Activated naive CD8-positive, alpha-beta T cell treated with anti-CD3 and anti-CD28 coated beads for 36 hours (primary cell): Measurements from ENCODE around the gene GPN3. TPM values are rescaled to one million over a fixed set of nuclear protein-coding genes. Genes with fewer than 3 reads are reported as not detected.
A peak's percentile ranks its signal among the peaks of the same experiment; 100 is the strongest.
"Not testable (repeated sequence)": the region's sequence is repeated elsewhere in the genome, so short reads cannot be mapped to it uniquely, and the experiment has no call there.

ENCODE experiments used
- DNase-seq: peaks from one replicate; pipeline ENCODE4 v3.0.0; 2021
- H3K27ac Mint-ChIP-seq: one replicate; pipeline ENCODE4 v1.8.0; 2022; ENCODE audit warnings: mild to moderate bottlenecking, moderate library complexity, mixed read lengths
- H3K27me3 Mint-ChIP-seq: one replicate; pipeline ENCODE4 v1.8.0; 2022; ENCODE audit warnings: mild to moderate bottlenecking, mixed read lengths
- H3K36me3 Mint-ChIP-seq: one replicate; pipeline ENCODE4 v1.8.0; 2021; ENCODE audit warnings: mild to moderate bottlenecking, mixed read lengths
- H3K4me1 Mint-ChIP-seq: one replicate; pipeline ENCODE4 v1.8.0; 2021; ENCODE audit warnings: mixed read lengths
- H3K4me3 Mint-ChIP-seq: one replicate; pipeline ENCODE4 v1.8.0; 2022; ENCODE audit warnings: mild to moderate bottlenecking, moderate library complexity, mixed read lengths
- H3K9me3 Mint-ChIP-seq: one replicate; pipeline ENCODE4 v1.8.0; 2022; ENCODE audit warnings: mixed read lengths
- total RNA-seq, 2 experiments: library from RNA; stranded (reverse); gene quantifications; one replicate each; pipeline ENCODE4 v1.2.3, GENCODE V29; 2021

Gene GPN3
- 10 to 100 TPM; 60.6 to 61.8 TPM for total RNA-seq

GRCh38 chr12:110468214-110469048 lies at the start of gene GPN3, which contains the start of gene FAM216A:
TSS of gene GPN3 (minus strand) at chr12:110468257. CDS start at chr12:110468203, 54 bp downstream.
TSS of gene FAM216A (plus strand) at chr12:110468845. CDS start at chr12:110468876, 31 bp downstream.
- Mint-ChIP-seq H3K4me3 (peak within 1 kb of the TSS; percentile 96), H3K4me1 (peaks cover 31% of the 10 kb centered on the region), H3K36me3 (peaks cover 28% of the 10 kb centered on the region), H3K27ac (peak within 1 kb of the TSS; percentile 99), H3K27me3 (no peaks in the 10 kb centered on the region), H3K9me3 (no peaks in the 10 kb centered on the region)
- DNase-seq = peak; percentile 94

- Mint-ChIP-seq H3K27ac (no peak overlapping the region), H3K4me1 (no peaks in the 10 kb centered on the region), H3K27me3 (no peaks in the 10 kb centered on the region), H3K9me3 (no peaks in the 10 kb centered on the region), H3K4me3 (no peak overlapping the region), H3K36me3 (no peaks in the 10 kb centered on the region)
- no peak for DNase-seq
Observed at GRCh38 chr12:110516995-110517394, 48.9 kb upstream of the GPN3 start.

GRCh38 chr12:110514363-110514762 lies 46.3 kb upstream of the GPN3 start:
- no peak for DNase-seq
- Mint-ChIP-seq H3K36me3 (no peaks in the 10 kb centered on the region), H3K4me3 (no peak overlapping the region), H3K4me1 (no peaks in the 10 kb centered on the region), H3K27me3 (no peaks in the 10 kb centered on the region), H3K27ac (no peak overlapping the region), H3K9me3 (no peaks in the 10 kb centered on the region)

- no peaks in the 10 kb centered on the region for H3K27me3 Mint-ChIP-seq
- no peaks in the 10 kb centered on the region for H3K36me3 Mint-ChIP-seq
- no peaks in the 10 kb centered on the region for H3K4me1 Mint-ChIP-seq
- no peak overlapping the region for H3K4me3 Mint-ChIP-seq
- H3K9me3 Mint-ChIP-seq = no peaks in the 10 kb centered on the region
- no peak for DNase-seq
- H3K27ac Mint-ChIP-seq = no peak overlapping the region
Observed at GRCh38 chr12:110513842-110514241, 45.8 kb upstream of the GPN3 start.

GRCh38 chr12:110508071-110508586 lies 40.1 kb upstream of the GPN3 start:
- H3K4me3 Mint-ChIP-seq = no peak overlapping the region

GRCh38 chr12:110505332-110505731 lies 37.3 kb upstream of the GPN3 start:
- no peak overlapping the region for H3K27ac Mint-ChIP-seq
- H3K36me3 Mint-ChIP-seq = peaks cover 20% of the 10 kb centered on the region
- no peak for DNase-seq
- H3K4me1 Mint-ChIP-seq = peaks cover 12% of the 10 kb centered on the region
- H3K4me3 Mint-ChIP-seq = no peak overlapping the region
- peaks cover 4% of the 10 kb centered on the region for H3K27me3 Mint-ChIP-seq
- H3K9me3 Mint-ChIP-seq = peaks cover 7% of the 10 kb centered on the region

More at GRCh38 chr12:110508071-110508586, 40.1 kb upstream of the GPN3 start:
- no peaks in the 10 kb centered on the region for H3K9me3 Mint-ChIP-seq
- no peaks in the 10 kb centered on the region for H3K4me1 Mint-ChIP-seq
- no peaks in the 10 kb centered on the region for H3K27me3 Mint-ChIP-seq
- no peaks in the 10 kb centered on the region for H3K36me3 Mint-ChIP-seq
- no peak overlapping the region for H3K27ac Mint-ChIP-seq
- no peak for DNase-seq

- Mint-ChIP-seq H3K4me1 (peaks cover 28% of the 10 kb centered on the region), H3K4me3 (no peak overlapping the region), H3K27ac (no peak overlapping the region), H3K27me3 (peaks cover 4% of the 10 kb centered on the region), H3K9me3 (peaks cover 7% of the 10 kb centered on the region), H3K36me3 (peaks cover 27% of the 10 kb centered on the region)
- DNase-seq = no peak
Observed at GRCh38 chr12:110503432-110503831, 35.4 kb upstream of the GPN3 start.

GRCh38 chr12:110501752-110502738 lies 34.0 kb upstream of the GPN3 start, which contains the start of the genes RAD9B and VPS29:
TSS of gene RAD9B (plus strand) at chr12:110502331. CDS start at chr12:110502338, 7 bp downstream.
TSS of gene VPS29 (minus strand) at chr12:110502111. CDS start at chr12:110502051, 60 bp downstream.
- Mint-ChIP-seq H3K27me3 (peaks cover 4% of the 10 kb centered on the region), H3K27ac (peak within 1 kb of the TSS; percentile 99), H3K4me1 (peaks cover 30% of the 10 kb centered on the region), H3K9me3 (peaks cover 7% of the 10 kb centered on the region), H3K36me3 (peaks cover 27% of the 10 kb centered on the region), H3K4me3 (peak within 1 kb of the TSS; percentile 99)
- DNase-seq = peak; percentile 99

GRCh38 chr12:110501399-110501751 lies 33.3 kb upstream of the GPN3 start:
- no peak for DNase-seq
- peaks cover 27% of the 10 kb centered on the region for H3K36me3 Mint-ChIP-seq
- peak overlapping the region; percentile 99 for H3K27ac Mint-ChIP-seq

GRCh38 chr12:110498984-110499706 lies 31.1 kb upstream of the GPN3 start:
- Mint-ChIP-seq H3K4me1 (peaks cover 32% of the 10 kb centered on the region), H3K27ac (peak overlapping the region; percentile 32), H3K27me3 (peaks cover 4% of the 10 kb centered on the region), H3K4me3 (peak overlapping the region; percentile 32), H3K9me3 (peaks cover 7% of the 10 kb centered on the region), H3K36me3 (peaks cover 27% of the 10 kb centered on the region)
- DNase-seq = no peak

More at GRCh38 chr12:110501399-110501751, 33.3 kb upstream of the GPN3 start:
- Mint-ChIP-seq H3K4me3 (peak overlapping the region; percentile 99), H3K4me1 (peaks cover 32% of the 10 kb centered on the region), H3K27me3 (peaks cover 4% of the 10 kb centered on the region), H3K9me3 (peaks cover 7% of the 10 kb centered on the region)

GRCh38 chr12:110475426-110475825 lies 7.4 kb upstream of the GPN3 start:
- Mint-ChIP-seq H3K27ac (no peak overlapping the region), H3K9me3 (no peaks in the 10 kb centered on the region), H3K27me3 (no peaks in the 10 kb centered on the region), H3K4me3 (no peak overlapping the region), H3K36me3 (peaks cover 17% of the 10 kb centered on the region), H3K4me1 (peaks cover 7% of the 10 kb centered on the region)
- no peak for DNase-seq

- DNase-seq = no peak
- Mint-ChIP-seq H3K27ac (peak overlapping the region; percentile 99), H3K36me3 (peaks cover 33% of the 10 kb centered on the region), H3K4me1 (peaks cover 31% of the 10 kb centered on the region), H3K27me3 (no peaks in the 10 kb centered on the region), H3K9me3 (no peaks in the 10 kb centered on the region), H3K4me3 (peak overlapping the region; percentile 96)
Observed at GRCh38 chr12:110467847-110468213, 227 bp downstream of the GPN3 start.

- DNase-seq = no peak
- Mint-ChIP-seq H3K4me1 (peaks cover 35% of the 10 kb centered on the region), H3K36me3 (peaks cover 33% of the 10 kb centered on the region), H3K27me3 (no peaks in the 10 kb centered on the region), H3K4me3 (peak overlapping the region; percentile 96), H3K9me3 (no peaks in the 10 kb centered on the region), H3K27ac (no peak overlapping the region)
Observed at GRCh38 chr12:110466791-110467190, 1.3 kb downstream of the GPN3 start.

GRCh38 chr12:110465765-110466164 lies 2.3 kb downstream of the GPN3 start:
- not testable (repeated sequence) for H3K4me3 Mint-ChIP-seq, H3K9me3 Mint-ChIP-seq, H3K27ac Mint-ChIP-seq, DNase-seq, H3K27me3 Mint-ChIP-seq
- peaks cover 36% of the 10 kb centered on the region for H3K4me1 Mint-ChIP-seq
- peaks cover 24% of the 10 kb centered on the region for H3K36me3 Mint-ChIP-seq
